Measurements from ENCODE around the gene SEMA3G.

Gene SEMA3G

GRCh38 chr3:52479037-52479876 is 34.4 kb upstream of the SEMA3G start:
- DNase-seq (ENCODE audit: low spot score) = no peak

- no peak for DNase-seq (ENCODE audit: low spot score)
Observed at GRCh38 chr3:52477796-52478095, 32.8 kb upstream of the SEMA3G start.

GRCh38 chr3:52477076-52477795 is 32.3 kb upstream of the SEMA3G start:
- no peak for DNase-seq (ENCODE audit: low spot score)

GRCh38 chr3:52473026-52473425 is 28.1 kb upstream of the SEMA3G start:
- no peak for DNase-seq (ENCODE audit: low spot score)

- no peak for DNase-seq (ENCODE audit: low spot score)
Observed at GRCh38 chr3:52472239-52473000, 27.5 kb upstream of the SEMA3G start.

- DNase-seq (ENCODE audit: low spot score) = no peak
Observed at GRCh38 chr3:52471371-52472238, 26.7 kb upstream of the SEMA3G start.

- no peak for DNase-seq (ENCODE audit: low spot score)
Observed at GRCh38 chr3:52470920-52471319, 26.0 kb upstream of the SEMA3G start.

GRCh38 chr3:52469001-52469400 is 24.1 kb upstream of the SEMA3G start:
- DNase-seq (ENCODE audit: low spot score) = no peak

GRCh38 chr3:52468336-52468735 is 23.4 kb upstream of the SEMA3G start:
- no peak for DNase-seq (ENCODE audit: low spot score)

GRCh38 chr3:52463416-52463815 is 18.5 kb upstream of the SEMA3G start:
- DNase-seq (ENCODE audit: low spot score) = no peak

- no peak for DNase-seq (ENCODE audit: low spot score)
Observed at GRCh38 chr3:52461874-52462273, 17.0 kb upstream of the SEMA3G start.

GRCh38 chr3:52458770-52459545 is 14.1 kb upstream of the SEMA3G start:
- DNase-seq (ENCODE audit: low spot score) = no peak

GRCh38 chr3:52458031-52458760 is 13.3 kb upstream of the SEMA3G start:
- no peak for DNase-seq (ENCODE audit: low spot score)

- DNase-seq (ENCODE audit: low spot score) = no peak
Observed at GRCh38 chr3:52456800-52457183, 11.9 kb upstream of the SEMA3G start.

GRCh38 chr3:52456169-52456799 is 11.4 kb upstream of the SEMA3G start:
- DNase-seq (ENCODE audit: low spot score) = no peak

GRCh38 chr3:52455283-52456168 is 10.6 kb upstream of the SEMA3G start, which contains the start of gene NISCH:
Gene NISCH (plus strand): TSS chr3:52455604. CDS start chr3:52455642, 38 bp downstream.
- DNase-seq (ENCODE audit: low spot score) = peak; percentile 90

- DNase-seq (ENCODE audit: low spot score) = no peak
Observed at GRCh38 chr3:52454938-52455282, 10.0 kb upstream of the SEMA3G start.

GRCh38 chr3:52454250-52454937 is 9.5 kb upstream of the SEMA3G start:
- no peak for DNase-seq (ENCODE audit: low spot score)
